OCI-LY7 (cell line): ENCODE measurements around the gene SLC35G2. TPM values are rescaled to one million over a fixed set of nuclear protein-coding genes. Genes with fewer than 3 reads are reported as not detected.

Experiments
- BruUV-seq: library from RNA; stranded (reverse); fragments of 400-500 nt; replicated peaks from 2 replicates; lab custom pipeline; 2021; lab: Mats Ljungman, UMichigan
- CTCF ChIA-PET: fragments of 300-600 bp; sonication (Branson Sonifier 250); formaldehyde crosslinking; loops from one replicate; lab custom pipeline; 2022; ENCODE audit warnings: antibody characterized with exemption; ENCODE audit not compliant: unreplicated experiment; lab: Charles Lee
- POLR2A ChIA-PET: fragments of 300-600 bp; sonication (Branson Sonifier 250); formaldehyde crosslinking; loops from one replicate; lab custom pipeline; 2022; ENCODE audit warnings: antibody characterized with exemption; lab: Charles Lee
- DNase-seq: peaks from one replicate; pipeline ENCODE4 v3.0.0-alpha.2; 2015; ENCODE audit warnings: low spot score
- H2AFZ ChIP-seq: fragments of 200-600 bp; sonication (generic), shearing (Covaris generic); 2 replicates; pipeline ENCODE4 v1.6.1; 2014; ENCODE audit warnings: mild to moderate bottlenecking, antibody characterized with exemption, low read length, moderate library complexity
- H3K27ac ChIP-seq: fragments of 200-600 bp; sonication (generic); 2 replicates; pipeline ENCODE4 v1.5.1; 2014; ENCODE audit warnings: mixed run types, low read depth, mild to moderate bottlenecking, moderate library complexity, low read length, inconsistent platforms; ENCODE audit not compliant: poor library complexity, severe bottlenecking
- H3K36me3 ChIP-seq: fragments of 200-600 bp; sonication (generic); 2 replicates; pipeline ENCODE4 v1.6.1; 2014; ENCODE audit warnings: mild to moderate bottlenecking, antibody characterized with exemption, low read length, moderate library complexity, mixed read lengths; ENCODE audit not compliant: insufficient read depth
- H3K4me1 ChIP-seq: fragments of 200-600 bp; sonication (generic); 2 replicates; pipeline ENCODE4 v1.5.1; 2014; ENCODE audit warnings: mild to moderate bottlenecking, low read length; ENCODE audit not compliant: insufficient read depth, poor library complexity, severe bottlenecking
- H3K4me2 ChIP-seq: fragments of 200-600 bp; sonication (generic); 2 replicates; pipeline ENCODE4 v1.6.1; 2014; ENCODE audit warnings: mild to moderate bottlenecking, low read length
- H3K4me3 ChIP-seq: fragments of 200-600 bp; sonication (generic); 2 replicates; pipeline ENCODE4 v1.5.1; 2014; ENCODE audit warnings: mild to moderate bottlenecking, low read depth, low read length; ENCODE audit not compliant: poor library complexity, severe bottlenecking
- H3K79me2 ChIP-seq: fragments of 200-600 bp; sonication (generic); 2 replicates; pipeline ENCODE4 v1.6.1; 2016; ENCODE audit warnings: low read depth, mild to moderate bottlenecking, low read length, moderate library complexity, mixed read lengths; ENCODE audit not compliant: insufficient read depth
- H3K9me2 ChIP-seq: fragments of 200-600 bp; sonication (generic); 2 replicates; pipeline ENCODE4 v1.6.1; 2016; ENCODE audit warnings: mild to moderate bottlenecking, low read length, mixed read lengths; ENCODE audit not compliant: insufficient read depth
- H3K9me3 ChIP-seq: fragments of 200-600 bp; sonication (generic); 2 replicates; pipeline ENCODE4 v1.6.1; 2014; ENCODE audit warnings: mild to moderate bottlenecking, mixed run types, low read length, mixed read lengths
- H4K20me1 ChIP-seq: fragments of 200-600 bp; sonication (generic); 2 replicates; pipeline ENCODE4 v1.6.1; 2014; ENCODE audit warnings: mild to moderate bottlenecking, antibody characterized with exemption, low read length, moderate library complexity, mixed read lengths; ENCODE audit not compliant: insufficient read depth
- CTCF ChIP-seq: fragments of 200-600 bp; sonication (generic); conservative IDR thresholded peaks from 2 replicates; pipeline ENCODE4 v1.5.1; 2014; ENCODE audit warnings: mild to moderate bottlenecking, antibody characterized with exemption, low read length, moderate library complexity, mixed read lengths
- EZH2phosphoT487 ChIP-seq: fragments of 200-600 bp; sonication (generic); IDR thresholded peaks from 2 replicates; pipeline ENCODE4 v1.6.1; 2018; ENCODE audit warnings: low read depth, borderline replicate concordance, mild to moderate bottlenecking, mixed run types, antibody characterized with exemption, low read length, moderate library complexity, mixed read lengths
- intact Hi-C: fragments of 100-400 bp; cut with micrococcal nuclease; formaldehyde crosslinking; loops from one replicate; pipeline ENCODE4 v1.10.0; 2022; ENCODE audit not compliant: unreplicated experiment
- total RNA-seq, 2 experiments: library from RNA; depleted of rRNA in 1 of 2; stranded (reverse); fragments of >200 nt in 1 of 2; shearing (Covaris generic) in 1 of 2; gene quantifications; 2 replicates each; pipeline ENCODE4 v1.2.3, GENCODE V29; 2014 to 2022

The SLC35G2 gene
- total RNA-seq, 2 experiments from 2014 or later, result 0.40 TPM; not detected in 1

- ChIA-PET CTCF (no interaction called here), POLR2A (interaction anchor here (0.6 to 3.8 kb wide), 8 partner anchors 13 to 689 kb away, joined by 3 to 35 read pairs (median 6); partner anchors contain the start of genes MSL2 and NCK1)
- Histone ChIP-seq H3K4me1 (peaks cover 72% of the 10 kb centered on the region), H3K79me2 (peaks cover 97% of the 10 kb centered on the region), H3K9me2 (no peaks in the 10 kb centered on the region), H4K20me1 (no peaks in the 10 kb centered on the region), H3K36me3 (peaks cover 40% of the 10 kb centered on the region), H3K4me2 (peak overlapping the region; percentile 88), H3K4me3 (peak overlapping the region; percentile 60), H3K27ac (peak overlapping the region; percentile 96), H3K9me3 (peaks cover 3% of the 10 kb centered on the region; the same call in 1 of the 2 replicates), H2AFZ (no peak overlapping the region)
- peak; percentile 69 for DNase-seq
- intact Hi-C loops, result loop anchor here (2.0 kb wide), 1 partner anchor 17 kb away; no protein-coding TSS in a partner anchor
- TF ChIP-seq CTCF (peak; percentile 41), EZH2phosphoT487 (no peak)
- BruUV-seq, result no TSS peak
Measured at GRCh38 chr3:136885357-136886213, 66.7 kb downstream of the SLC35G2 start.

GRCh38 chr3:136889947-136890346 lies 71.0 kb downstream of the SLC35G2 start:
- Histone ChIP-seq H3K27ac (no peak overlapping the region), H3K4me1 (peaks cover 50% of the 10 kb centered on the region), H4K20me1 (no peaks in the 10 kb centered on the region), H3K4me2 (no peak overlapping the region), H3K4me3 (no peak overlapping the region), H3K9me2 (no peaks in the 10 kb centered on the region), H3K79me2 (peaks cover 97% of the 10 kb centered on the region), H3K36me3 (peaks cover 58% of the 10 kb centered on the region), H2AFZ (no peak overlapping the region), H3K9me3 (peaks cover 24% of the 10 kb centered on the region; the same call in 1 of the 2 replicates)
- BruUV-seq, result no TSS peak
- no peak for TF ChIP-seq CTCF
- no peak for TF ChIP-seq EZH2phosphoT487
- CTCF ChIA-PET, result interaction anchor here (0.6 to 1.3 kb wide), 2 partner anchors 8 to 248 kb away, joined by 3 read pairs; no protein-coding TSS in a partner anchor
- intact Hi-C loops, result no loop called here
- POLR2A ChIA-PET, result no interaction called here
- no peak for DNase-seq
